Medulla oblongata (tissue), 1 donor: Measurements from ENCODE around the gene SLC2A8.

ENCODE experiments used
- DNase-seq: peaks from one replicate; pipeline ENCODE4 v3.0.0-alpha.2; 2015; ENCODE audit errors: extremely low spot score

SLC2A8 gene

GRCh38 chr9:127403507-127404192 lies 6.7 kb downstream of the SLC2A8 start:
- DNase-seq: no peak

GRCh38 chr9:127404631-127405030 lies 7.7 kb downstream of the SLC2A8 start:
- no peak for DNase-seq

GRCh38 chr9:127405344-127406125 lies 8.6 kb downstream of the SLC2A8 start:
- no peak for DNase-seq

DNA sequence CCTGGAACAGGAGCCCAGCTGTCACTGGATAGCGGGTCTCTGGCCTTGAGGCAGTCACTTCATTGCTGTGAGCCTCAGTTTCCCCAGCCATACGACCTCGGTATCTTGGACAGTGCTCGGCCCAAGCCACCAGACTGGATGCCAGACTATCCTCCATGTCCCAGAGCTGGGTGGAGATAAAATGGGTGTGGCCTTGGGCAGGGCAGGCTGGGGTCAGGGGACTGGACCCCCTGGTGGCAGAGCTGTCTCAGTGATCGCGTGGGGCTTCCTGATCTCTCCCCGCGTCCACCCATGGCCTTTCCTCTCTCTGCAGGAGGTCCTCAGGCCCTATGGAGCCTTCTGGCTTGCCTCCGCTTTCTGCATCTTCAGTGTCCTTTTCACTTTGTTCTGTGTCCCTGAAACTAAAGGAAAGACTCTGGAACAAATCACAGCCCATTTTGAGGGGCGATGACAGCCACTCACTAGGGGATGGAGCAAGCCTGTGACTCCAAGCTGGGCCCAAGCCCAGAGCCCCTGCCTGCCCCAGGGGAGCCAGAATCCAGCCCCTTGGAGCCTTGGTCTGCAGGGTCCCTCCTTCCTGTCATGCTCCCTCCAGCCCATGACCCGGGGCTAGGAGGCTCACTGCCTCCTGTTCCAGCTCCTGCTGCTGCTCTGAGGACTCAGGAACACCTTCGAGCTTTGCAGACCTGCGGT lies 10.0 kb downstream of the SLC2A8 start:
- DNase-seq: no peak

DNA sequence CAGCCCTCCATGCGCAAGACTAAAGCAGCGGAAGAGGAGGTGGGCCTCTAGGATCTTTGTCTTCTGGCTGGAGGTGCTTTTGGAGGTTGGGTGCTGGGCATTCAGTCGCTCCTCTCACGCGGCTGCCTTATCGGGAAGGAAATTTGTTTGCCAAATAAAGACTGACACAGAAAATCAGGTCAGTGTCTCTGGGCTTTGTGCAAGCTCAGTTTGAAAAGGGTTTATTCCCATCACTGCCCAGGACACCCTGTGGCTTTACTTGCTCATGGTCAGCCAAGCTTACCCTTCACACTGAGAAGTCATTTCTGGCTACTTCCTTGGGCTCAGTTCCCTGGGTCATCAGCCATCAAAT lies 10.5 kb downstream of the SLC2A8 start:
- DNase-seq: peak; percentile 41

GRCh38 chr9:127411122-127411521 lies 14.2 kb downstream of the SLC2A8 start:
- DNase-seq: peak; percentile 58

GRCh38 chr9:127415141-127415540 lies 18.2 kb downstream of the SLC2A8 start:
- no peak for DNase-seq

DNA sequence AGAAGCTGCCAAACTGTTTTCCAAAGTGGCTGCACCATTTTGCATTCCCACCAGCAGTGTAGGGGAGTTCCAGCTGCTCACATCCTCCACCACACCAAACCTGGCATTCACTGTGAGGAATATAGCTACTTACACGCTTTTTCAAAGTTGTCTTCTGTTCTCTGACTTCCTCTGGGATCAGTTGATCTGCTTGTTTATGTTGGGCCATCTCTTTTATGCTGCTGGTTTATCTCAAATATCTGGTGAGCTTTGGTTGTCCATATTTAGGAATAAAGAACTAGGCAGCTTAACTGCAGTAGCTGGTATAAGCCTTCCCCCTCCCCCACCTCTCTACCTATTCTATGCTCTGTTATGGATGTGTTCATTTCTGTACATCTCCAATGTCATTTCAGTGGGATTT lies 18.7 kb downstream of the SLC2A8 start:
- no peak for DNase-seq

DNA sequence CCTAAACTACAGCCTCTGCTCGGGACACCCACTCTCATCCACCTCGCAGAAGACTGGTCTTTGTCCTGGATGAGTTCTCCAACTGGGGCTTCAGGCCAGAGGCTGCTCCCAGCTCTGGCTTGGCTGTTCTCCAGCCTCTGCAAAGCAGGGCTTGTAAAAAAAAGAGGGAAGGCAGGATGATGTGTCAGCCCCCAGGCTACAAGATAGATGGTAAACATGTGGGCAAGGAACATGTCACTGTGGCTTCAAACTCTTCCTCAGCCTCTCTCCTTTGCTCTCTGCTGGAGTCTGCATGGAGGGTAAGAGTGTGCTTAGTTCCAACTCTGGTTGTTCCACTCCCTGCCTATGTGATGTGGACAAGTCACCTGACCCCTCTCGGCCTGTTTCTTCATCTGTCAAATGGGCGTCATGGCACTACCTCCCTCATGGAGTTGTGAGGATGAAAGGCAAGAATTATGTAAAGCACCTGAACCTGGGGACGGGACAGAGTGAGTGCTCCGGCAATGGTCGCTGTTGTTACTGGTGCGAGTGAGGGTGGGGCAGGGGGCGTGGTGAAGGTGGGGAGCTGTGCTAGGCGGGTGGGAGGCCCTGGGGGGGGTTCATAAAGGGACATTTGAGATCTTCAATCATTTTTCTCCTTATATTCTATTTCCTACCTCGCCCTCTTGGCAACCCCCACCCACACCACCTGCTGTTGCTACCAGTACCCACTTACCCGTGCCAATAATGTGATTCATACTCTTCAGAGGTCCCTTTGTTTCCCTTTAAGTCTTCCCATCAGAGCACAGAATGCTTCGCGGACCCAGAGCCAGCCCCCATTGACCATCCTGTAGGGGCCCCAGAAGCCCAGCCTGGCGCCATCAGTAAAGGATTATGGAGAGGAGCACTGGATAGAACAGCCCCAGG lies 20.4 kb downstream of the SLC2A8 start:
- DNase-seq: no peak

GRCh38 chr9:127418037-127418471 lies 21.1 kb downstream of the SLC2A8 start:
- DNase-seq: no peak

DNA sequence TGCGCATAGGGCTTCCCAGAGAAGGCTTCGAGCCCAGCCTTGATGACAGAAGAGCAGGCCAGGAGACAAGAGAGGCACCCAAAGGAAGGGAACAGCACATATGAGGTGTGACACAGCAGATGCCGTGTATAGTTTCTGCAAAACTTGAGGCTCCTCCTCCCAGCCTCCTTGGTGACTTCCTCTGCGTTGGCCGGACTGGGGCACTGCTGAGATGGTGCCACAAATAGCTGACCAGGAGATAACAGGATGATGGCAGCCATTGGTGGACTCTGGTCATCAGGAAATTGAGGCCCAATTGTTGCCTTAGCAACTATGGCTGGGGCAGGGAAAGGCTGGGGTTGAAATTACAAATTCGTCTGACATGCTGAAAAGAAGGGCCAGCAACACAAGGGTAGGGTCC lies 22.4 kb downstream of the SLC2A8 start:
- DNase-seq: no peak

GRCh38 chr9:127421057-127421456 lies 24.1 kb downstream of the SLC2A8 start:
- DNase-seq: no peak

- no peak for DNase-seq
Measured at GRCh38 chr9:127422133-127422782, 25.3 kb downstream of the SLC2A8 start.

- DNase-seq: no peak
Measured at GRCh38 chr9:127422787-127423186, 25.8 kb downstream of the SLC2A8 start.

GRCh38 chr9:127423476-127423933 lies 26.5 kb downstream of the SLC2A8 start:
- DNase-seq: no peak

- peak; percentile 95 for DNase-seq
Measured at GRCh38 chr9:127423934-127424675, 27.1 kb downstream of the SLC2A8 start, which contains the start of gene ZNF79. Gene ZNF79, plus strand, starts transcription at chr9:127424382. Its CDS starts 406 bp downstream, at chr9:127424788.

DNA sequence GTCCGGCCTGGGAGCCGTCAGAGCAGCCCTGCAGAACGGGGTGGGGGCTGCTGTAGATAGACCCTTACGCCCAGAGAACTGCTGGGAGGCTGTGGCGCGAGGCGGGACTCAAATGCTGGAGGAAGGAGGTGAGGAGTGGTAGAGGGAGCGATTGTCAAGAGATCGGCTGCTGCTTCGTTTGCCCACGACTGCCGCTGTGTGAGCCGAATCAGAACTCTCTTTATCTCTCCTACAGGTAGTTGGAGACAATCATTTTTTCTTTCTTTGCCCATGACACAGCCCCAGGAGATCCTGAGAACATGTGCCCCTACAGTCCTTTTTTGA lies 27.7 kb downstream of the SLC2A8 start:
- DNase-seq: no peak

DNA sequence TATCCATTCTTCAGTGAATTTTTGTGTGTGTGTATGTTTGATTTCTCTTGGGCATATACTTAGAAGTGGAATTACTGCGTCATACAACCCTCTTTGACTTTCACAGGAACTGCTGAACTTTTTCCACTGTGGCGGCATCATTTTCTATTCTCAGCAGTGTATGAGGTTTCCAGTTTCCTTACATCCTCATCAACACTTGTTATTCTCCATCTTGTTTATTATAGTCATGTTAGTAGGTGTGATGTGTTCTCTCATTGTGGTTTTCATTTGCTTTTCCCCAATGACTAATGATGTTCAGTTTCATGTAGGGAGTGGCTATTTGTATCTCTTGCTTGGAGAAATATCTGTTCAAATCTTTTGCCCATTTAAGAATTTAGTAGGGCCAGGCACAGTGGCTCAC lies 29.8 kb downstream of the SLC2A8 start:
- no peak for DNase-seq

- DNase-seq: no peak
Measured at GRCh38 chr9:127428348-127428747, 31.4 kb downstream of the SLC2A8 start.

- no peak for DNase-seq
Measured at GRCh38 chr9:127430415-127430814, 33.4 kb downstream of the SLC2A8 start.
